ENCODE measurements around the gene ITPR2.
A peak's percentile ranks its signal among the peaks of the same experiment; 100 is the strongest.

DNA sequence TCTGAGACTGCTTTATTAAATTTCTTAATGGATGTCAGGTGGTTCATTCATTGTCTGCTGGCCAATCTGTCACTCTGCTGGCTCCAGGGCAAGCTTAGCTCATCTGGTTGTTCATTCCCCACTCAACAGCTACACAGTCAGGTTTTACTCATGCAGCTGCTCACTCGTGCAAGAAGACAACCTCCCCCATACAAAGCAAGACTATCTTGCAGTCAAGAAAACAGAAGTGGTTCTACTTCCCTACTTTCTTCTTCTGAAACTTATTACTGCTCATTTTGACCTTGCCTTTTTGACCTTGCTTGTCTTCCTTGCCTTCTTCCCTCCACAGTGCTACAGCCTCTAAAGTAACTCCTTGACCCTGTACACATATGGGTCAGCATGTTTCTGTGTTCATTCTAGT, 359.7 kb downstream of the ITPR2 start:
- TF ChIP-seq POLR2AphosphoS5 (IDR thresholded peaks at IDR 0.05; ENCODE audit: low read depth, low read length) (peak; percentile 45; the same call in 1 of the 2 replicates), POLR2A (IDR thresholded peaks at IDR 0.05; ENCODE audit: low read depth, low read length) (no peak), TAF1 (IDR thresholded peaks at IDR 0.05; ENCODE audit: borderline replicate concordance, low read depth, low read length) (no peak)

Measured in GM12892 (cell line).